D721Med (cell line): ENCODE results near the gene UHRF1.

ENCODE experiments used
- DNase-seq: peaks from one replicate; pipeline ENCODE4 v3.0.0; 2011; ENCODE audit warnings: low spot score; ENCODE audit not compliant: insufficient read length
- FAIRE-seq: peaks from 2 replicates; lab custom pipeline; 2011; peaks lifted over from hg19 to GRCh38; lab: Jason Lieb, UNC
- CTCF ChIP-seq: IDR thresholded peaks from 2 replicates; pipeline ENCODE4 v1.5.1; 2012; ENCODE audit warnings: mild to moderate bottlenecking, control low read depth; ENCODE audit not compliant: insufficient read depth; ENCODE audit errors: missing control alignments

UHRF1 gene

GRCh38 chr19:4988770-4989251 lies 79.5 kb downstream of the UHRF1 start:
- FAIRE-seq: no peak
- DNase-seq: no peak
- no peak for TF ChIP-seq CTCF

- DNase-seq (no peak), FAIRE-seq (no peak)
- TF ChIP-seq CTCF: no peak
Measured at GRCh38 chr19:4990306-4990705, 81.0 kb downstream of the UHRF1 start.

GRCh38 chr19:4991538-4991937 lies 82.2 kb downstream of the UHRF1 start:
- no peak for TF ChIP-seq CTCF
- DNase-seq: no peak
- FAIRE-seq: no peak

GRCh38 chr19:4991996-4992698 lies 82.8 kb downstream of the UHRF1 start:
- FAIRE-seq (no peak), DNase-seq (no peak)
- no peak for TF ChIP-seq CTCF

- no peak for TF ChIP-seq CTCF
- DNase-seq (no peak), FAIRE-seq (no peak)
Measured at GRCh38 chr19:4993683-4994082, 84.4 kb downstream of the UHRF1 start.

- FAIRE-seq: no peak
- TF ChIP-seq CTCF: no peak
- DNase-seq: no peak
Measured at GRCh38 chr19:4996701-4997100, 87.4 kb downstream of the UHRF1 start.

GRCh38 chr19:4997297-4997696 lies 88.0 kb downstream of the UHRF1 start:
- TF ChIP-seq CTCF: no peak
- FAIRE-seq (no peak), DNase-seq (no peak)
